KBM-7 (cell line): ENCODE results near the gene CHST8.
"Not testable (repeated sequence)": the region's sequence is repeated elsewhere in the genome, so short reads cannot be mapped to it uniquely, and the experiment has no call there.

Experiments
- DNase-seq: peaks from one replicate; pipeline ENCODE4 v3.0.0-alpha.2; 2015
- in situ Hi-C: fragments of 300-500 bp; cut with MboI; formaldehyde crosslinking; loops from 2 replicates; pipeline ENCODE4 v1.14.3; 2020; ENCODE audit warnings: low sequenced_read_pairs, low pct_unique_long_range_greater_than_20kb, mixed read lengths

Gene CHST8, protein sequence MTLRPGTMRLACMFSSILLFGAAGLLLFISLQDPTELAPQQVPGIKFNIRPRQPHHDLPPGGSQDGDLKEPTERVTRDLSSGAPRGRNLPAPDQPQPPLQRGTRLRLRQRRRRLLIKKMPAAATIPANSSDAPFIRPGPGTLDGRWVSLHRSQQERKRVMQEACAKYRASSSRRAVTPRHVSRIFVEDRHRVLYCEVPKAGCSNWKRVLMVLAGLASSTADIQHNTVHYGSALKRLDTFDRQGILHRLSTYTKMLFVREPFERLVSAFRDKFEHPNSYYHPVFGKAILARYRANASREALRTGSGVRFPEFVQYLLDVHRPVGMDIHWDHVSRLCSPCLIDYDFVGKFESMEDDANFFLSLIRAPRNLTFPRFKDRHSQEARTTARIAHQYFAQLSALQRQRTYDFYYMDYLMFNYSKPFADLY

DNA sequence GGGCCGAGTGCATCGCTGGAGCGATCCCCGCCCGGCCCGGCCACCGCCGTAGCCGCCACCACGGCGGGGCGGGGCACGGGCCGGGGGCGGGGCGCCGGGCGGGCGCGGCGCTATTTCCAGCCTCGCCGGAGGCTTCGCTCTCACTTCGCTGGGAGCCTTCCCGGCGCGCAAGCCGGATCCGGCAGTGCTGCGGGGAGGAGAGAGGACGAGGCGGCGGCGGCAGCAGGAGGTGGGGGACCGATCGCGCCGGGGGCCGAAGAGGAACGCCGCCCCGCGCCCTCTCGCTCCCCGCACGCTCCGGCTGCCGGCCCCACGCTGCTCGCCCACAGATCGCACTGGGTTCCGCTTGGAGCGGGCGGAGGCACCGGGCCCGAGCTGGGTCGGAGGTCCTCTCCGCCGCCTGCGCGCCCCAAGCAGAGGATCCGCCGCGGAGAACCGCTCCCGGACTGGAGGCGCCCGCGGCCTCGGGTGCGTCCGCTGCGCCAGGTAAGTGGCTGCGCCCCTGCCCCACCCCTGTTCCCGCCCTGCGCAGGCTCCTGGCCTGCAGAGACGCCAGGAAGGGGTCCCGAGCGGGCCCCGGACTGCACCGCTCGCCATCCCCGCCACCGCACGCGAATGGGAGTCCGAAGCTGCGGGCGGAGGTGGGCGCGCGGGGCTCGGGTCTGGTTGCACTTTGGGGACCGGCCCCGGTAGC, at the start of gene CHST8:
CHST8 (plus strand) TSS at position 143 of the 694 bp plus-strand sequence. CDS start 67,309 bp downstream, outside the sequence.
- DNase-seq: no peak
- in situ Hi-C loops: no loop called here

DNA sequence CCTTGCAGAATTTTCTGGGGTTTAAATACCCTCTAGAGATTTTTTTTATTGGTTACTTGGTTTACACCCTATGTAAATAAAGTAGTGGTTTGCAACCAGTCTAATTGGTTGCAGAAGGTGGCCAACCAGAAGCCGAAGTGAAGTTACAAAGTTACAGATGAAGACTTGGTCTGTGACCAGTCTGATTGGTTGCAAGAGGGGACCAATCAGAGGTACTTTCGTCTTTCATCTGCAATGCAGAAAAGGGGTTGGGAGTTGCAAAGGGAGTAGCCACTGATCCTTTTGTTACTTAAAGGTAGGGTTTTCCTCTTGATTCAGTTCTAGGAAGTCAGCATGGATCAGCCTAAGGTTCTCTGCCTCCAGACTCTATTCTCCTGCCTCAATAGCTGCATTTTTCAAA, 48.8 kb upstream of the CHST8 start:
- no peak for DNase-seq

DNA sequence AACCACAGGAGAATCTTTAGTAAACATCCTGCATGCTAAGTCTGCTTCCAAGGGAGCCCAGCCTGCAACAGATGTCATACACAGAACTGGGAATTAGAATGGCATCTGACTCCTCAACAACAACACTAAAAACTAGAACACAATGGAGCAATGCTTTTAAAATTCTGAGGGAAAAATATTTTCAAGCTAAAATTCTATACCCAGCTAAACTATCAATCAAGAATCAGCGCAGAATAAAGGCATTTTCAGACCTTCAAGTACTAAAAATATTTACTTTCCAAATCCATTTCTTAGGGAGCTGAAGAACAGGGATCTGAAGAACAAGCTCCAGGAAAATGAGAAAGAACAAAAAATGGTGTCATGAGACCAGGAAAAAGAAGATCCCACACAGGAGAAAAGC, 46.9 kb upstream of the CHST8 start:
- no peak for DNase-seq
- in situ Hi-C loops: no loop called here

More for the DNA sequence above, 48.8 kb upstream of the CHST8 start:
- in situ Hi-C loops: no loop called here

DNA sequence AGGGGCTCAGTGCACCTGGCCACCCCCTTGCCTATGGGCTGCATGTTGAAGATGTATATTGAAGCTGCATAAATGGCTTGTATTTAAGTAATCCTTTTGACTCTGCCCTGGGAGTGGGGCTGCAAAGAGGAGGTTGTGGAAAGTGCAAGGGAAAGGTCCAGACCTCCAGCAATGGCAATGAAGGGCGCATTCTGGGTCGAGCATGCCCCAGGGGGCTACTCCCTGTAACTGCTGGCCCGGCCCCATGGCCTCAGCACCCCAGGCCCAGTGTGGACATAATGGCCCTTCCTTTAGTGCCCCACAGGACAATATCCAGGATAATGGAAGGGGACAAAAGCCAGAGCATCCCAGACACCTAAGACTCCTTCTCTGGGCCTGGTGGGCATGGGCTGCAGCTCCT, 43.1 kb upstream of the CHST8 start:
- no peak for DNase-seq
- in situ Hi-C loops: no loop called here

DNA sequence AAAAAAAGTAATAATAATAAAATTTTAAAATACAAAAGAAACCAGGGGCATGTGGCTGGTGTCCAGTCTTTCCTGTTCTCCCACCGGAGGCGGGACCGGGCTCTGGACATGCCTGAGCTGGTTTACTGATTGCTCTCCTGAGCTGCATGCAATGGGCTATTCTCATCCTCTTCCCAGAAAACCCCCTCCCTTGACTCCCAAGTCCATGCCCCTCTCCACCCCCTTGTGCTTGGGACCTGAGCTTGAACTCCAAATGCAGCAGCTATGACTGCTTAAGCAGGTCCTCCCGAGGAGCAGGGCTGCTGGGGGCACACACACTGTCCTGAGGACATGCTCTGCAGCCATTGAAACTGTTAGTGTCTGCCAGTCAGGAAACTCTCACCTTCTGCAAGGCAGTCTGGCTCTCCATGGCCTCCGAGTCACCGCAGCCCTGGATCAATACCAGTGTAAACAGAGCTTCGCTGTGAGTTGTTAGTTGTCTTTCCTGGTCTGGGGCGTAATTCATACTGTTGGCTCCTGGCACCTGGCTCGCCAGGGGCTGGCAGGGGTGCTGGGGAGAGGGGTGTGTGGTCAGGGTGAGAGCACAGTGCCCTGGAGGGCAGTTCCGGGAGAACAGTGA, 41.6 kb upstream of the CHST8 start:
- in situ Hi-C loops: no loop called here
- no peak for DNase-seq

GRCh38 chr19:33580645-33581037, 41.1 kb upstream of the CHST8 start:
- no peak for DNase-seq
- in situ Hi-C loops: no loop called here

DNA sequence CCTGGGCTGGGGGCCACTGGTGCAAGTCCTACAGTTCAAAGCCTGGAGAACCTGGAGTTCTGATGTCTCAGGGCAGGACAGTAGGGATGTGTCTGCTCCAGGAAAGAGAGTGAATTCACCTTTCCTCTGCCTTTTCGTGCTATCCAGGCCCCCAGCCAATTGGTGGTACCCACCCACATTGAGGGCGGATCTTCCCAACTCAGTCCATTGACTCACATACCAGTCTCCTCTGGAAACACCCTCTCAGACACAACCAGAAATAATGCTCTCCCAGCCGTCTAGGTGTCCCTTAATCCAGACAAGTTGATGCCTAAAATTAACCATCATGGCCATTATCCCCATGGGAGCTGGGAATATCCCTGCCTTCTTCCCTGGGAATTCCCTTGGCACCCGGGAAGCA, 38.8 kb upstream of the CHST8 start:
- no peak for DNase-seq
- in situ Hi-C loops: no loop called here

DNA sequence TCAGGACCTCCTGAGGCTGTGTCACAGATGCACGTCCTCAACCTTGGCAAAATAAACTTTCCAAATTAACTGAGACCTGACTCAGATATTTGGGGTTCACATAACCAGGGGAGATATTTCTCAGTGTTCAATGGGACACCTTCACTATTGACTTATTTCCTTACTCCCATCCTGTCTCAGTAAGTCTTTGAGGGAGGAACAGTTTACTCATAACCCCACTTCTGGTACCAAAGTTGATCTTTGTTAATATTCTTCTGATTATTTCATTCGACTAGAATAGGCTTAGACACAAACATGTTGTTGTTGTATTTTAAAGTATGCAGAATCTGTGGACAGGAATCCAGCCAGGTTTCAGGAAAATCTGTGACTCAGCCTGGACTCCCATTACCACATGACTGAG, 34.6 kb upstream of the CHST8 start:
- DNase-seq: no peak
- in situ Hi-C loops: no loop called here

DNA sequence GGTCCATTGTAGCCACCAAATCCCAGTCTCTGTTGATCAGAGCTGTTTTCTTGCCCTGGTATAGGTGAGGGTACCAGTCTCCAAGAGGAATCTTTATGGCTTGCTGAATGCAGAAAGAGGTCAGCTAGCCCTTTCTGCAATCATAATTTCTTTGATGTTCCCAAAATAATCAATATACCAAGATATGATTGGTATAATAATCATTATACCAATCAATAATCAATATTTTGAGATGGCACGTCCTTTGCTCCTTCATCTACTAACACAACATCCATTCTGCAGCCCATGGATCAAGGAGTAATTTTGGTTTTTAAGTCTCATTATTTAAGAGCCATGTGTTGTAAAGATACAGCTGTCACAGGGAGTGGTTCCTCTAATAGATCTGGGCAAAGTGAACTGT, 31.5 kb upstream of the CHST8 start:
- in situ Hi-C loops: no loop called here

GRCh38 chr19:33595783-33596182, 26.0 kb upstream of the CHST8 start:
- no peak for DNase-seq
- in situ Hi-C loops: no loop called here

More for the DNA sequence above, 31.5 kb upstream of the CHST8 start:
- DNase-seq: no peak

- no peak for DNase-seq
- in situ Hi-C loops: no loop called here
Observed at GRCh38 chr19:33601583-33601982, 20.2 kb upstream of the CHST8 start.

DNA sequence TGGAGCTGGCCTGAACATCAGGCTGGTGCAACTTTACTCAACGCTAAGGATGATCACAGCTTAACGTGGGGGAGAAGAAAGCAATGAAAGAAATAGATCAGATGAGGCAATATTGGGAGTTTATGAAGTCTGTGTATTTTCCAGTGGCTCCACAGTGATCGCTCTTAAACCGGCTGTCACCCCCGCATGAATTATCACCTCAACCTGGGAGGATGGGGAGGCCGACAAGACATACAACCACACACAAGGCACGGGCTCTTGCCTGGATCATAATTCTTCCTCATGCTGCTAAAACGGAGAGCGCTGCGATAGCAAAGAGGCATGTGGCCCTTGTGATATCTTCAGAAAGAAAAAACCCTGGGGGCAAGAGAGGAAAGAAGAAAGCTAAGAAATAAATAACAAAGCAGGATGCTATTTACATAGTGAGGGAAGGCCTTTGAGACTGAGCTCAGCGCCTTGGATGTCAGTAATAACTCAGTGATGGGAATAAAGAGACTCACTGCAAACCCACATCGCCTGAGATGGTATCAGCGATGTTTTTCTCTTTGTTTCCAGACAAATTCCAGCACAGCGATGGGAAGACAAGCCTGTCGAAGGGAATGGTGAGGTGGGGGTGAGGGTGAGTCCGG, 19.1 kb upstream of the CHST8 start:
- in situ Hi-C loops: no loop called here

GRCh38 chr19:33603377-33603776, 18.4 kb upstream of the CHST8 start:
- no peak for DNase-seq
- in situ Hi-C loops: no loop called here

More for the DNA sequence above, 19.1 kb upstream of the CHST8 start:
- DNase-seq: no peak

- in situ Hi-C loops: no loop called here
Observed at GRCh38 chr19:33604651-33605050, 17.1 kb upstream of the CHST8 start.

DNA sequence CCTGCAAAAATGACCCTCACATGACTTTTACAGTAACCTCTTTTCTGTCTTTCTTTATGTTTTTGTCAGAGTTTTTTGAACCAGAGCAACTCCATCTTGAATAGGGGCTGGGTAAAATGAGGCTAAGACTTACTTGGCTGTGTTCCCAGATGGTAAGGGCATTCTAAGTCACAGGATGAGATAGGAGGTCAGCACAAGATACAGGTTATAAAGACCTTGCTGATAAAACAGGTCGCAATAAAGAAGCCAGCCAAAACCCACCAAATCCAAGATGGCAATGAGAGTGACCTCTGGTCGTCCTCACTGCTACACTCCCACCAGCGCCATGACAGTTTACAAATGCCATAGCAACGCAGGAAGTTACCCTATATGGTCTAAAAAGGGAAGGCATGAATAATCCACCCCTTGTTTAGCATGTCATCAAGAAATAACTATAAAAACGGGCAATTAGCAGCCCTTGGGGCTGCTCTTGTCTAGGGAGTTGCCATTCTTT, 15.9 kb upstream of the CHST8 start:
- DNase-seq, in situ Hi-C loops: not testable (repeated sequence)

More at GRCh38 chr19:33604651-33605050, 17.1 kb upstream of the CHST8 start:
- no peak for DNase-seq

- no peak for DNase-seq
- in situ Hi-C loops: no loop called here
Observed at GRCh38 chr19:33606556-33606955, 15.2 kb upstream of the CHST8 start.

GRCh38 chr19:33609353-33609752, 12.4 kb upstream of the CHST8 start:
- no peak for DNase-seq
- in situ Hi-C loops: no loop called here

DNA sequence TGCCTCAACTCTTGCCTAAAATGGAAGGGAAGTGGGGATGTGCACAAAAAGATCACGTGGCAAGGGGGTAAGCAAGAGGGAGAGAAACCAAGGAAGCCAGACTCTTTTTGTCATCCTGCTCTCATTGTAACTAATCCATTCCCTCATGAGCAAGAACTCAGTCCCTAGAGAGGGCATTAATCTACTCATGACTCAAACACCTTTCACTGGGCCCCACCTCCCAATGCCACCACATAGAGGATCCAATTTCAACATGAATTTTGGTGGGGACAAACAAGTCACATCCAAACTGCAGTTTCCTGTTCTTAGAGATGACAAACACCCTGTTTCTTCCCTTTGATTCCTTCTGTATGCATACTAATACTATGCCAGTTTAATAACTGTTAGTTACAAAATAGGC, 11.2 kb upstream of the CHST8 start:
- DNase-seq: no peak
- in situ Hi-C loops: no loop called here

DNA sequence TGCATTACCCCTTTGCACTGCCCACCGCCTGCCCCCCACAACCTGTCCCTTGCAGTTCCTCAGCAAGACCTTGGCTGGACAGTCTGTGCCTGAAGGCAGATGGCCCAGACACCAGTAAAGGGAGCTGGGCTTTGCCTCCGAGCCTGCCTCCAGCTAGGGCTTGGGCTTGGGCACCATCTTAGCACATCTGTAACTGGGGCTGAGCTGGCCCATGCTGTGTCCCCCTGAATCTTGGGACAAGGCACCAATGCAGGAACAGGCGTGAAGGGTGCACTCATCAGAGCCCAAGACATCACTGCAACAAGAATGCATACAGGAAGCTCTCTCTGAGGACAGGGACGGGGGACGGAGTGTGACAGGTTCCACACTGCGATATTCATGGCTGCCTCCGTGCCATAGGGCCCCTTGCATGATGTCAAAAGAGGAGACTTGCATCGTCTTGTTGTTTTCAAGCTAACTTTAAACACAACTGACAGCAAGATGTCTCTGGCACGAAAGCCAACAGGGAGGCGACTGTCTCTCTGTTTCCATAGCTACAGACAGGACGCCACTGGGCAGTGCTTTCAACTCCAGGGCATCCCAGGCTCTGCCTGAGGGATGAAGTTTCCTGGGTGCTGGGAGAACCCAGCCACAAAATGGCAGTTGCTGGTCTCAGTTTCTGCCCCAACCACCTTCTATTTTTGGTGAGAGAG, 8.7 kb upstream of the CHST8 start:
- DNase-seq: no peak
- in situ Hi-C loops: no loop called here
